H1 (cell line): ENCODE data around the gene VPS13D. TPM values are rescaled to one million over a fixed set of nuclear protein-coding genes. Genes with fewer than 3 reads are reported as not detected.
A peak's percentile ranks its signal among the peaks of the same experiment; 100 is the strongest.

ENCODE experiments used
- CTCF ChIA-PET: fragments of 300-600 bp; sonication (Branson Sonifier 250); formaldehyde crosslinking; loops from one replicate; lab custom pipeline; 2021; ENCODE audit not compliant: partially characterized antibody; lab: Charles Lee
- POLR2A ChIA-PET: fragments of 300-600 bp; sonication (Branson Sonifier 250); formaldehyde crosslinking; loops from one replicate; lab custom pipeline; 2021; ENCODE audit warnings: inconsistent platforms; ENCODE audit not compliant: partially characterized antibody; lab: Charles Lee
- DNase-seq, 2 experiments: peaks; one replicate each; pipeline versions ENCODE4 v3.0.0 to v3.0.0-alpha.2; 2010 to 2022; ENCODE audit warnings: low spot score in 2 of 2, low read depth in 1 of 2, mixed read lengths in 1 of 2
- FAIRE-seq: peaks from 2 replicates; lab custom pipeline; 2011; peaks lifted over from hg19 to GRCh38; lab: Jason Lieb, UNC
- H2AFZ ChIP-seq: 2 replicates; pipeline ENCODE4 v1.8.1; 2012; ENCODE audit warnings: low read length, inconsistent platforms
- H2AK5ac ChIP-seq: 2 replicates; pipeline ENCODE4 v1.6.1; 2013; ENCODE audit warnings: low read depth, low read length
- H2BK120ac ChIP-seq: replicated peaks from 2 replicates; pipeline ENCODE3; 2013; ENCODE audit warnings: low read depth, low read length, inconsistent platforms
- H2BK12ac ChIP-seq: 2 replicates; pipeline ENCODE4 v1.6.1; 2013; ENCODE audit warnings: low read depth, low read length
- H2BK15ac ChIP-seq: 2 replicates; pipeline ENCODE4 v1.6.1; 2013; ENCODE audit warnings: low read length
- H2BK20ac ChIP-seq: 2 replicates; pipeline ENCODE4 v1.6.1; 2013; ENCODE audit warnings: low read length
- H2BK5ac ChIP-seq: 2 replicates; pipeline ENCODE4 v1.6.1; 2013; ENCODE audit warnings: low read depth, low read length
- H3K14ac ChIP-seq: 2 replicates; pipeline ENCODE4 v1.6.1; 2013; ENCODE audit warnings: inconsistent platforms; ENCODE audit not compliant: insufficient read length
- H3K18ac ChIP-seq: 2 replicates; pipeline ENCODE4 v1.6.1; 2013; ENCODE audit warnings: low read length; ENCODE audit errors: extremely low read depth
- H3K23ac ChIP-seq: 2 replicates; pipeline ENCODE4 v1.6.1; 2013; ENCODE audit warnings: inconsistent platforms; ENCODE audit not compliant: insufficient read length
- H3K23me2 ChIP-seq: 2 replicates; pipeline ENCODE4 v1.6.1; 2013; ENCODE audit warnings: low read depth, low read length
- H3K27ac ChIP-seq: 2 replicates; pipeline ENCODE4 v1.6.1; 2011; ENCODE audit warnings: low read depth, low read length, inconsistent platforms
- H3K27me3 ChIP-seq, 4 experiments: replicated peaks in 1 of 4; 1 replicate in 1 of 4; 2 replicates in 3 of 4; pipeline versions ENCODE4 v1.6.1 to v1.8.1; 2011 to 2013; ENCODE audit warnings: low read length in 3 of 4, mild to moderate bottlenecking in 3 of 4, inconsistent platforms in 2 of 4, mixed read lengths in 2 of 4, moderate library complexity in 1 of 4; ENCODE audit not compliant: control insufficient read depth in 3 of 4, insufficient read depth in 3 of 4; ENCODE audit errors: extremely low read depth in 1 of 4
- H3K36me3 ChIP-seq, 4 experiments: 2 replicates each; pipeline versions ENCODE4 v1.6.1 to v1.8.1; 2011 to 2013; ENCODE audit warnings: mild to moderate bottlenecking in 4 of 4, low read length in 3 of 4, moderate library complexity in 2 of 4, control low read depth in 1 of 4, inconsistent platforms in 1 of 4; ENCODE audit not compliant: insufficient read depth in 4 of 4, control insufficient read depth in 2 of 4
- H3K4ac ChIP-seq: replicated peaks from 2 replicates; pipeline ENCODE3; 2013; ENCODE audit warnings: low read length, low read depth, mixed read lengths, inconsistent platforms; ENCODE audit not compliant: insufficient read length
- H3K4me1 ChIP-seq, 4 experiments: replicated peaks in 1 of 4; 1 replicate in 1 of 4; 2 replicates in 3 of 4; pipeline versions ENCODE4 v1.6.1 to v1.8.1; 2011 to 2013; ENCODE audit warnings: low read length in 3 of 4, inconsistent platforms in 2 of 4, mixed read lengths in 1 of 4; ENCODE audit not compliant: insufficient read depth in 4 of 4, control insufficient read depth in 3 of 4
- H3K4me2 ChIP-seq, 2 experiments: 2 replicates each; pipeline versions ENCODE4 v1.6.1 to v1.8.1; 2011 to 2013; ENCODE audit warnings: low read depth in 2 of 2, low read length in 2 of 2, control low read depth in 1 of 2, inconsistent platforms in 1 of 2, mild to moderate bottlenecking in 1 of 2; ENCODE audit not compliant: insufficient read depth in 1 of 2
- H3K4me3 ChIP-seq, 4 experiments: fragments of 200-600, 300-600 bp in 1 of 4; sonication (generic), shearing (Covaris generic), sonication (Bioruptor Twin) in 1 of 4; 2 replicates each; pipeline versions ENCODE4 v1.5.1 to v1.8.1; 2011 to 2016; ENCODE audit warnings: low read length in 4 of 4, low read depth in 3 of 4, control low read depth in 2 of 4, inconsistent platforms in 2 of 4, mild to moderate bottlenecking in 2 of 4, mixed read lengths in 1 of 4, moderate library complexity in 1 of 4; ENCODE audit not compliant: insufficient read depth in 2 of 4; ENCODE audit errors: extremely low read depth in 1 of 4
- H3K56ac ChIP-seq: replicated peaks from 2 replicates; pipeline ENCODE3; 2013; ENCODE audit warnings: low read depth, mild to moderate bottlenecking, mixed read lengths, low read length, inconsistent platforms; ENCODE audit not compliant: insufficient read length
- H3K79me1 ChIP-seq: 2 replicates; pipeline ENCODE4 v1.6.1; 2013; ENCODE audit warnings: low read depth, low read length, control low read depth
- H3K79me2 ChIP-seq, 2 experiments: 2 replicates each; pipeline versions ENCODE4 v1.6.1 to v1.8.1; 2012 to 2013; ENCODE audit warnings: low read length in 2 of 2, mild to moderate bottlenecking in 2 of 2, inconsistent platforms in 1 of 2; ENCODE audit not compliant: insufficient read depth in 2 of 2, control insufficient read depth in 1 of 2
- H3K9ac ChIP-seq, 4 experiments: replicated peaks in 1 of 4; 1 replicate in 1 of 4; 2 replicates in 3 of 4; pipeline versions ENCODE4 v1.6.1 to v1.8.1; 2011 to 2013; ENCODE audit warnings: low read depth in 3 of 4, low read length in 3 of 4, control low read depth in 2 of 4, mild to moderate bottlenecking in 2 of 4, moderate library complexity in 2 of 4, inconsistent platforms in 1 of 4; ENCODE audit errors: extremely low read depth in 1 of 4
- H3K9me3 ChIP-seq, 2 experiments: 2 replicates each; pipeline versions ENCODE4 v1.6.1 to v1.8.1; 2012 to 2013; ENCODE audit warnings: mild to moderate bottlenecking in 2 of 2, moderate library complexity in 2 of 2, control low read depth in 1 of 2, inconsistent platforms in 1 of 2, low read depth in 1 of 2, low read length in 1 of 2, mixed read lengths in 1 of 2; ENCODE audit not compliant: insufficient read depth in 2 of 2
- H4K20me1 ChIP-seq, 2 experiments: replicated peaks in 1 of 2; 2 replicates each; pipeline versions ENCODE3 to v1.8.1; 2011 to 2013; ENCODE audit warnings: inconsistent platforms in 2 of 2, low read length in 2 of 2, mild to moderate bottlenecking in 1 of 2; ENCODE audit not compliant: insufficient read depth in 2 of 2, control insufficient read depth in 1 of 2
- H4K5ac ChIP-seq: 2 replicates; pipeline ENCODE4 v1.6.1; 2013; ENCODE audit warnings: low read length, low read depth, mixed read lengths, inconsistent platforms; ENCODE audit not compliant: insufficient read length
- H4K8ac ChIP-seq: 2 replicates; pipeline ENCODE4 v1.8.0; 2013; ENCODE audit warnings: mild to moderate bottlenecking, moderate library complexity, low read length, inconsistent platforms; ENCODE audit not compliant: insufficient read depth; ENCODE audit errors: extremely low read depth
- H4K91ac ChIP-seq: replicated peaks from 2 replicates; pipeline ENCODE3; 2013; ENCODE audit warnings: low read length, mixed read lengths, inconsistent platforms; ENCODE audit not compliant: insufficient read length
- CEBPB ChIP-seq: IDR thresholded peaks from 2 replicates; pipeline ENCODE4 v1.6.1; 2012; ENCODE audit warnings: low read depth, low read length
- MAFK ChIP-seq: IDR thresholded peaks from 2 replicates; pipeline ENCODE4 v1.6.1; 2012; ENCODE audit warnings: low read depth, mild to moderate bottlenecking, improper control_type of control experiment, low read length
- WGBS, 2 experiments: shearing (Covaris generic) in 1 of 2; methylation state at CpG; one replicate each; pipeline versions ENCODE4 v1.1.6 to v1.1.7; 2013 to 2015; ENCODE audit warnings: low lambda C conversion rate in 2 of 2, mixed read lengths in 2 of 2, inconsistent platforms in 1 of 2, low coverage in 1 of 2, missing lambda C conversion rate in 1 of 2; ENCODE audit not compliant: insufficient replicate concordance in 2 of 2, insufficient coverage in 1 of 2, insufficient read length in 1 of 2; ENCODE audit errors: extremely low coverage in 1 of 2, missing lambda C conversion rate in 1 of 2; 5-methylcytosine and 5-hydroxymethylcytosine counted together
- polyA plus RNA-seq, 7 experiments: library from polyadenylated mRNA; depleted of rRNA in 3 of 7; stranded (reverse) in 5 of 7; unstranded in 2 of 7; fragments of >200 nt in 5 of 7; fragments of 200-250 nt in 2 of 7; gene quantifications; 1 replicate in 5 of 7; 2 replicates in 1 of 7; 4 replicates in 1 of 7; pipeline versions ENCODE4 v1.2.1 to v1.2.3, GENCODE V29; 2011 to 2013; ENCODE audit warnings: missing spikeins in 2 of 7, mixed read lengths in 2 of 7
- total RNA-seq: library from RNA; stranded (reverse); fragmentation: NEBNext Ultra II Directional; extraction: Animal tissue kit (Norgen Biotek cat#: 25700); gene quantifications from 2 replicates; pipeline ENCODE4 v1.2.1, GENCODE V29; 2021

The VPS13D gene
- total and polyA plus RNA-seq, 2 of the 8 experiments (the other 6 are each of a cell fraction or from before 2014, with no cell fraction given): 10.9 to 31.2 TPM

DNA sequence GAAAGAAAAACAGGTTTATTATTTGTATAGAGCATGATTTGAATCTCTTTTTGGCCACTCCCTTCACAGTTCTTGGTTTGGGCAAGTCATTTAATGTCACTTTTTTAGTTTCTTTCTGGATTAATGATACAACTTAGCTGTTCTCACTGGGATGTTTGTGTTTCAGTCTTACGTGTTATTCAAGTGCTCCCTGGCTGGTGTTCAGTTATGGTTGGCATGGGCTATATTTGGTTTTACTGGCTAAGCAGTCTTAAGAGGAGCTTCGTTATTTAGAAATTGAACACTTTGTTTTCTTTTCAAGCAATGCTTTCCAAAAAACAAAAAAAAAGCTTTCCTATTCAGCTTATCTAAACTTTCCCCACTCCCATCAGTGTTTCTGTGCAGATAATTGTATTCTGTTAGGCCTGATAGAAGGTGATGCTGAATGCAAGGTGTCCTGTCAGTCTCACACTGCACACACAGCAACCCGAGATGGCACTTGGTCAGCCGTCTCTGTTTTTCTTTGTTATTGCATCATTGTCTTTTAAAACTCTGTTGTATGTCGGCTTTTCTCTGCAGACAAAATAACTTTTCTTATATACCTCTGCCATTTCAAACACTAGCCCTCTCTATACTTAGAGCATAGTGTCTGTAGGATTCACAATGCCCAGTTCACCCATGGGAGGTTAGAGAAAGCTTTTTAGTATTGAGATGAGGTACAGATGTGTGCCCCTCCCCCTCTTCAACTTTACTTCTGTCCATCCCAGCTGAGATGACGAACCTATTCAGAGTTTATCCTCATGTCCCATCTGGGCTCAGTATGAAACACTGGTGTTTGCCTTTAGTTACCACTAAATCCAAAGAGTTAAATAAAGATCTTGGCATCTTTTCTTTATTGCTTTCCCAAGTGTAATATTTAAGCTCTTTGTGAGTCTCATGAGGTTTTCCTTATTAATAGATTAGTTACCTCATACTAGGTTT lies 80.2 kb downstream of the VPS13D start:
- Histone ChIP-seq H2AFZ (no peak overlapping the region), H3K9me3 (peaks cover 9% of the 10 kb centered on the region in 2 experiments), H3K4ac (no peak overlapping the region), H3K4me1 (0 out of 7 replicates have a peak, but pooled peaks cover 0 to 2% (median 0%) of the 10 kb centered on the region in 4 experiments), H3K9ac (no peak overlapping the region), H4K20me1 (no peaks in the 10 kb centered on the region), H3K56ac (no peak overlapping the region), H3K4me2 (no peak overlapping the region), H3K27ac (no peak overlapping the region), H4K8ac (no peak overlapping the region), H3K23ac (no peak overlapping the region), H2BK15ac (no peak overlapping the region), H2AK5ac (no peak overlapping the region), H3K14ac (no peak overlapping the region), H2BK120ac (no peak overlapping the region), H2BK12ac (no peak overlapping the region), H3K4me3 (no peak overlapping the region), H2BK20ac (no peak overlapping the region), H2BK5ac (no peak overlapping the region), H3K79me1 (no peaks in the 10 kb centered on the region), H3K23me2 (no peaks in the 10 kb centered on the region), H4K91ac (no peak overlapping the region), H3K27me3 (no peaks in the 10 kb centered on the region), H3K36me3 (peaks cover 5 to 56% (median 32%) of the 10 kb centered on the region in 4 experiments), H3K79me2 (no peaks in the 10 kb centered on the region), H4K5ac (no peak overlapping the region), H3K18ac (no peak overlapping the region)
- ChIA-PET POLR2A (no interaction called here), CTCF (interaction anchor here (0.7 to 6.6 kb wide), 6 partner anchors 13 to 348 kb away, joined by 3 to 31 read pairs (median 3); no protein-coding TSS in a partner anchor)
- WGBS, 2 experiments: 77% methylated on average over 6 of the region's 6 CpGs; no CpG with 5 or more reads in 1 of the 2 experiments
- no peak for DNase-seq
- TF ChIP-seq CEBPB: peak; percentile 31; the same call in 1 of the 2 replicates
- no peak for TF ChIP-seq MAFK
- FAIRE-seq: no peak
